WTC11 (cell line): ENCODE results near the gene PPOX. TPM values are rescaled to one million over a fixed set of nuclear protein-coding genes. Genes with fewer than 3 reads are reported as not detected.

Source experiments
- ATAC-seq: fragments of 200-7000 bp; cut with Tn5 transposase; 2 replicates; pipeline ENCODE4 v1.10.0; 2021; ENCODE audit warnings: mild to moderate bottlenecking, moderate library complexity
- CTCF ChIA-PET: fragments of 300-600 bp; sonication (Branson Sonifier 250); formaldehyde crosslinking; loops from one replicate; lab custom pipeline; 2021; ENCODE audit warnings: antibody characterized with exemption; lab: Charles Lee
- POLR2A ChIA-PET: fragments of 350-600 bp; sonication (Branson Sonifier 250); formaldehyde crosslinking; loops from one replicate; lab custom pipeline; 2021; ENCODE audit warnings: antibody characterized with exemption; lab: Charles Lee
- DNase-seq: peaks from one replicate; pipeline ENCODE4 v3.0.0; 2021; ENCODE audit warnings: low spot score
- H3K27ac Mint-ChIP-seq: 2 replicates; pipeline ENCODE4 v1.8.0; 2021; ENCODE audit warnings: mixed read lengths
- H3K27me3 Mint-ChIP-seq: 2 replicates; pipeline ENCODE4 v1.8.0; 2021; ENCODE audit warnings: low read depth, mild to moderate bottlenecking, moderate library complexity, mixed read lengths
- H3K36me3 Mint-ChIP-seq: 2 replicates; pipeline ENCODE4 v1.8.0; 2021; ENCODE audit warnings: mixed read lengths
- H3K4me1 Mint-ChIP-seq: 2 replicates; pipeline ENCODE4 v1.8.0; 2022; ENCODE audit warnings: mixed read lengths
- H3K4me3 Mint-ChIP-seq: 2 replicates; pipeline ENCODE4 v1.8.0; 2021; ENCODE audit warnings: mild to moderate bottlenecking, moderate library complexity, mixed read lengths
- H3K9me3 Mint-ChIP-seq: 2 replicates; pipeline ENCODE4 v1.8.0; 2021; ENCODE audit warnings: mixed read lengths
- AR ChIP-seq: fragments of 250-450 bp; sonication (Bioruptor Pico); IDR thresholded peaks from 2 replicates; pipeline ENCODE4 v1.9.0; 2021; ENCODE audit warnings: mild to moderate bottlenecking
- ATF1 ChIP-seq: sonication (generic); formaldehyde crosslinking; IDR thresholded peaks from 2 replicates; pipeline ENCODE4 v1.8.1; 2023; ENCODE audit warnings: mild to moderate bottlenecking, moderate library complexity, missing genetic modification reagents
- EMX1 ChIP-seq: fragments of 250-450 bp; sonication (Bioruptor Pico); IDR thresholded peaks from 2 replicates; pipeline ENCODE4 v1.8.0; 2021; ENCODE audit warnings: mild to moderate bottlenecking
- IRF1 ChIP-seq: sonication (generic); formaldehyde crosslinking; IDR thresholded peaks from 2 replicates; pipeline ENCODE4 v1.8.0; 2023; ENCODE audit warnings: missing genetic modification reagents
- MAX ChIP-seq: sonication (generic); formaldehyde crosslinking; IDR thresholded peaks from 2 replicates; pipeline ENCODE4 v1.8.0; 2022; ENCODE audit warnings: mild to moderate bottlenecking, missing genetic modification reagents
- MYBL2 ChIP-seq: sonication (generic); formaldehyde crosslinking; IDR thresholded peaks from 2 replicates; pipeline ENCODE4 v1.8.1; 2023; ENCODE audit warnings: mild to moderate bottlenecking, moderate library complexity, missing genetic modification reagents
- OVOL2 ChIP-seq: fragments of 250-450 bp; sonication (Bioruptor Pico); IDR thresholded peaks from 2 replicates; pipeline ENCODE4 v1.9.0; 2021; ENCODE audit warnings: mild to moderate bottlenecking, borderline replicate concordance
- PRDM15 ChIP-seq: sonication (generic); formaldehyde crosslinking; IDR thresholded peaks from 2 replicates; pipeline ENCODE4 v1.8.0; 2022; ENCODE audit warnings: missing genetic modification reagents
- SMAD4 ChIP-seq: sonication (generic); formaldehyde crosslinking; IDR thresholded peaks from 2 replicates; pipeline ENCODE4 v1.8.0; 2022; ENCODE audit warnings: mild to moderate bottlenecking, missing genetic modification reagents
- TP53 ChIP-seq: sonication (generic); formaldehyde crosslinking; IDR thresholded peaks from 2 replicates; pipeline ENCODE4 v1.8.1; 2023; ENCODE audit warnings: mild to moderate bottlenecking, missing genetic modification reagents
- ZNF263 ChIP-seq: sonication (generic); formaldehyde crosslinking; IDR thresholded peaks from 2 replicates; pipeline ENCODE4 v1.8.1; 2022; ENCODE audit warnings: low read depth, mild to moderate bottlenecking, moderate library complexity, missing genetic modification reagents
- ZNF416 ChIP-seq: fragments of 250-450 bp; sonication (Bioruptor Pico); IDR thresholded peaks from 2 replicates; pipeline ENCODE4 v1.9.0; 2021; ENCODE audit warnings: mild to moderate bottlenecking, inconsistent platforms
- ZNF512 ChIP-seq: sonication (generic); formaldehyde crosslinking; IDR thresholded peaks from 2 replicates; pipeline ENCODE4 v1.8.1; 2022; ENCODE audit warnings: missing genetic modification reagents, borderline replicate concordance
- total RNA-seq: library from RNA; stranded (reverse); gene quantifications from 3 replicates; pipeline ENCODE4 v1.2.3, GENCODE V29; 2021
- TF ChIP-seq, protein P1 (sequence below): sonication (generic); formaldehyde crosslinking; IDR thresholded peaks from 2 replicates; pipeline ENCODE4 v1.8.0; 2022; ENCODE audit warnings: mild to moderate bottlenecking, missing genetic modification reagents
- TF ChIP-seq, protein P2 (sequence below): sonication (generic); formaldehyde crosslinking; IDR thresholded peaks from 2 replicates; pipeline ENCODE4 v1.8.0; 2022; ENCODE audit warnings: mild to moderate bottlenecking, missing genetic modification reagents
- TF ChIP-seq, protein P3 (sequence below): fragments of 250-450 bp; sonication (Bioruptor Pico); IDR thresholded peaks from 2 replicates; pipeline ENCODE4 v1.9.0; 2021; ENCODE audit warnings: mild to moderate bottlenecking

PPOX gene
- total RNA-seq, 1 experiment from 2014 or later: 44.8 TPM

DNA sequence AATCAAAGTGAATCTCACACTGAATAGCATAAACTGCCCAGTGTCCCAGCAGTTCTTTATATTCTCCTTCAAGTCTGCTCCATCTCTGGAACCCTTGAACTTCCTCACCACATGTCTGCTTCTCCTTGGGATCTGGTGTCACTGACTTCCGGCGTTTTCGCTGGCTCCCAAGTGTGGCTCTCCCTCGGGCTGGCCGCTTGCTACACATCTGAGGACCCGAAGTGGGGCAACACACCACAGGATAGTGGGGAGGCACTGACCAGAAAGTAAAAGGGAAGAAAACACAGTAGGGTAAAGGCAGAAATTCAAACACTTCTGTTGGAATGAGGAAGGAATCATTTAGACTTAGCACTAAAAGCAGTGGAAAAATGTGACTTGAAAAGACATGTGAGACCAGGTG lies 43.3 kb upstream of the PPOX start:
- Mint-ChIP-seq H3K4me3 (no peak overlapping the region), H3K27me3 (no peaks in the 10 kb centered on the region), H3K36me3 (peaks cover 69% of the 10 kb centered on the region), H3K27ac (no peak overlapping the region; the same call in 1 of the 2 replicates), H3K9me3 (no peaks in the 10 kb centered on the region), H3K4me1 (peaks cover 17% of the 10 kb centered on the region)
- TF ChIP-seq MYBL2: no peak
- TF ChIP-seq, protein P1, sequence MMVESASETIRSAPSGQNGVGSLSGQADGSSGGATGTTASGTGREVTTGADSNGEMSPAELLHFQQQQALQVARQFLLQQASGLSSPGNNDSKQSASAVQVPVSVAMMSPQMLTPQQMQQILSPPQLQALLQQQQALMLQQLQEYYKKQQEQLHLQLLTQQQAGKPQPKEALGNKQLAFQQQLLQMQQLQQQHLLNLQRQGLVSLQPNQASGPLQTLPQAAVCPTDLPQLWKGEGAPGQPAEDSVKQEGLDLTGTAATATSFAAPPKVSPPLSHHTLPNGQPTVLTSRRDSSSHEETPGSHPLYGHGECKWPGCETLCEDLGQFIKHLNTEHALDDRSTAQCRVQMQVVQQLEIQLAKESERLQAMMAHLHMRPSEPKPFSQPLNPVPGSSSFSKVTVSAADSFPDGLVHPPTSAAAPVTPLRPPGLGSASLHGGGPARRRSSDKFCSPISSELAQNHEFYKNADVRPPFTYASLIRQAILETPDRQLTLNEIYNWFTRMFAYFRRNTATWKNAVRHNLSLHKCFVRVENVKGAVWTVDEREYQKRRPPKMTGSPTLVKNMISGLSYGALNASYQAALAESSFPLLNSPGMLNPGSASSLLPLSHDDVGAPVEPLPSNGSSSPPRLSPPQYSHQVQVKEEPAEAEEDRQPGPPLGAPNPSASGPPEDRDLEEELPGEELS (CRISPR knock-in tag): no peak
- TF ChIP-seq ZNF416 (CRISPR knock-in tag): no peak
- no peak for TF ChIP-seq OVOL2 (CRISPR knock-in tag)
- TF ChIP-seq ZNF263 (CRISPR knock-in tag): no peak
- TF ChIP-seq ATF1 (CRISPR knock-in tag): no peak
- no peak for TF ChIP-seq TP53 (CRISPR knock-in tag)
- no peak for TF ChIP-seq EMX1
- no peak for TF ChIP-seq ZNF512
- no peak for TF ChIP-seq PRDM15 (CRISPR knock-in tag)
- TF ChIP-seq MAX: no peak
- DNase-seq: no peak
- POLR2A ChIA-PET: no interaction called here
- CTCF ChIA-PET: no interaction called here
- ATAC-seq: no peak

GRCh38 chr1:161127649-161128048 lies 38.6 kb upstream of the PPOX start:
- no peak for TF ChIP-seq SMAD4
- TF ChIP-seq, protein P2, sequence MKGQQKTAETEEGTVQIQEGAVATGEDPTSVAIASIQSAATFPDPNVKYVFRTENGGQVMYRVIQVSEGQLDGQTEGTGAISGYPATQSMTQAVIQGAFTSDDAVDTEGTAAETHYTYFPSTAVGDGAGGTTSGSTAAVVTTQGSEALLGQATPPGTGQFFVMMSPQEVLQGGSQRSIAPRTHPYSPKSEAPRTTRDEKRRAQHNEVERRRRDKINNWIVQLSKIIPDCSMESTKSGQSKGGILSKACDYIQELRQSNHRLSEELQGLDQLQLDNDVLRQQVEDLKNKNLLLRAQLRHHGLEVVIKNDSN (CRISPR knock-in tag): no peak
- TF ChIP-seq TP53 (CRISPR knock-in tag): no peak
- TF ChIP-seq AR: no peak
- no peak for TF ChIP-seq IRF1 (CRISPR knock-in tag)
- TF ChIP-seq, protein P3, sequence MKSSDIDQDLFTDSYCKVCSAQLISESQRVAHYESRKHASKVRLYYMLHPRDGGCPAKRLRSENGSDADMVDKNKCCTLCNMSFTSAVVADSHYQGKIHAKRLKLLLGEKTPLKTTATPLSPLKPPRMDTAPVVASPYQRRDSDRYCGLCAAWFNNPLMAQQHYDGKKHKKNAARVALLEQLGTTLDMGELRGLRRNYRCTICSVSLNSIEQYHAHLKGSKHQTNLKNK (CRISPR knock-in tag): no peak
- TF ChIP-seq, all 79 proteins: peak for 0

More at GRCh38 chr1:161127649-161128048, 38.6 kb upstream of the PPOX start:
- ChIA-PET CTCF (interaction anchor here (1.3 kb wide), 1 partner anchor 38 kb away, joined by 3 read pairs; the partner anchor contains the start of gene PPOX), POLR2A (interaction anchor here (1.9 kb wide), 1 partner anchor 10 kb away, joined by 4 read pairs; the partner anchor contains the start of genes NIT1 and PFDN2)
- no peak for DNase-seq
- Mint-ChIP-seq H3K36me3 (peaks cover 56% of the 10 kb centered on the region), H3K27ac (no peak overlapping the region), H3K27me3 (no peaks in the 10 kb centered on the region), H3K9me3 (no peaks in the 10 kb centered on the region), H3K4me1 (peaks cover 20% of the 10 kb centered on the region), H3K4me3 (no peak overlapping the region)
- ATAC-seq: no peak
